ENCODE measurements around the gene MARVELD1. TPM values are rescaled to one million over a fixed set of nuclear protein-coding genes. Genes with fewer than 3 reads are reported as not detected.
A peak's percentile ranks its signal among the peaks of the same experiment; 100 is the strongest.

Gene MARVELD1
- total and polyA plus RNA-seq, 2 of the 4 experiments (the other 2 are of a cell fraction), result 12.0 to 68.1 TPM

DNA sequence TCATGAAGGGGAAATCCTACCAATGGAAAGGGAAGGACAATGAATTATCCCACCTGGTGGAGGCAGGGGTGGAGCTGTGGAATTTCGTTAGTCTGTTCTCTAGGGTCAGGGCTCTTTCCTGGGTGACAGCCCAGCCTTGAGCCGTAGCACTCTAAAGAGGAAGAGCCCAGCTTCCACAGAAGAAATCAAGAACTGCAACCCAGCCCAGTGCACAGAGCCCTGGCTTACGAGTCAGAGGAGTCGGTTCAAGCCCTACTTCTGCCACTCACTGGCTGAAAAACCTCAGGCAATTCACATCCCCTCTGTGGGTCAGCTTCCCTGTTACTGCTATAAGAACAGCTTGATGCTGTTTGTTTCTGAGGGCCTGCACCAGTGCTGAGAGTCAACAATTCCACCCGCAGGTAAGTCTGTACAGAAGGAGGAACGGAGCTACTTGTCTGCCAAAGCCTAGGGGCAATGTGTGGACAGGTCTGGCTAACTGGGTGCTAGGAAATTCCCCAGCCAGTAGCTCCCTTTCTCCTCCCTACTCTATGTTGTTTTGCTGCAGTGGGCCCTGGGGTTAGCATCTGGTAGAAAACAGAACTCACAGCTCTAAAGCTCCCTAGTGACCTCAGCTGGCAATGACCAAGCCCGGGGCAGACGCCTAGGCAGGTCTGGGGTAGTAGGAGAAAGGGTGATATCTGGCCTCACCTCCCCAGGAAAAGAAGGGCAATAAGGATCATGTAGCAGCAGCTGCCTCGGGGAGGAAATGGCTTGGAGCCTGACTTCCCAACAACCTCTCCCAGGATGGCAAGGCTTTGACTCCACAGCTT is 29.8 kb upstream of the MARVELD1 start:
- intact Hi-C loops (cut with micrococcal nuclease) (no loop called here), dilution Hi-C loops (cut with HindIII; ENCODE audit: low sequenced_read_pairs, unreplicated experiment) (no loop called here), in situ Hi-C loops (cut with MboI; ENCODE audit: low sequenced_read_pairs) (no loop called here)

More for the DNA sequence above, 29.8 kb upstream of the MARVELD1 start:
- Histone ChIP-seq H3K4ac (ENCODE audit: low read depth, low read length) (peak overlapping the region; percentile 92), H2BK20ac (ENCODE audit: low read depth, low read length) (peak overlapping the region; percentile 9), H2AK9ac (replicated peaks; ENCODE audit: low read depth, low read length, poor library complexity) (peak overlapping the region; percentile 91), H4K91ac (ENCODE audit: insufficient read depth, low read depth, low read length) (peak overlapping the region; percentile 63), H3K27ac (ENCODE audit: insufficient read depth, low read length) (peak overlapping the region; percentile 73), H4K20me1 (ENCODE audit: insufficient read depth, low read length) (peaks cover 50% of the 10 kb centered on the region), H2BK120ac (ENCODE audit: low read depth, low read length) (peak overlapping the region; percentile 86), H3K56ac (ENCODE audit: extremely low read depth, insufficient read depth, low read length) (peak overlapping the region; percentile 23; the same call in 1 of the 2 replicates), H3K14ac (replicated peaks; ENCODE audit: low read depth, low read length) (peak overlapping the region; percentile 91), H2AK5ac (ENCODE audit: low read depth, low read length) (peak overlapping the region; percentile 88), H3K9ac (ENCODE audit: low read depth, low read length) (peak overlapping the region; percentile 80), H3K4me1 (ENCODE audit: control insufficient read depth, insufficient read depth, low read length) (peaks cover 18% of the 10 kb centered on the region), H4K5ac (ENCODE audit: low read depth, low read length) (peak overlapping the region; percentile 34; the same call in 1 of the 2 replicates), H3K27me3 (ENCODE audit: control insufficient read depth, insufficient read depth, low read length) (no peaks in the 10 kb centered on the region), H3K9me1 (ENCODE audit: insufficient read depth, low read length) (peaks cover 13% of the 10 kb centered on the region), H3K18ac (ENCODE audit: low read depth, low read length) (peak overlapping the region; percentile 57), H3K4me2 (ENCODE audit: low read depth, low read length) (peak overlapping the region; percentile 94), H2AFZ (replicated peaks; ENCODE audit: low read length, poor library complexity) (peak overlapping the region; percentile 75), H3K9me3 (ENCODE audit: control insufficient read depth, insufficient read depth, low read length) (no peaks in the 10 kb centered on the region), H3K4me3 (ENCODE audit: insufficient read depth, low read depth, low read length) (peak overlapping the region; percentile 98), H3K36me3 (ENCODE audit: control insufficient read depth, insufficient read depth, low read length) (peaks cover 18% of the 10 kb centered on the region), H2BK5ac (ENCODE audit: low read depth, low read length, poor library complexity, severe bottlenecking) (peak overlapping the region; percentile 81), H3K23ac (ENCODE audit: low read depth, low read length) (peak overlapping the region; percentile 91), H4K8ac (ENCODE audit: low read depth in 2 of 2, low read length in 2 of 2) (peak overlapping the region; percentile 30 to 67; a peak in 3 of 4 replicates), H3K79me1 (ENCODE audit: low read depth in 1 of 2, low read length in 2 of 2) (peaks cover 3 to 69% of the 10 kb centered on the region in 2 experiments), H2BK15ac (ENCODE audit: low read depth, low read length) (peak overlapping the region; percentile 47; the same call in 1 of the 3 replicates)
- BruUV-seq (replicated peaks), result no TSS peak
- CTCF ChIA-PET, result interaction anchor here (0.6 to 1.8 kb wide), 4 partner anchors 18 to 1104 kb away, joined by 3 to 8 read pairs (median 4); no protein-coding TSS in a partner anchor
- no peak for ATAC-seq (ENCODE audit: low read depth)
- POLR2A ChIA-PET (ENCODE audit: unreplicated experiment), result interaction anchor here (0.5 to 0.9 kb wide), 2 partner anchors 18 to 447 kb away, joined by 3 read pairs; no protein-coding TSS in a partner anchor
- peak; percentile 70 for DNase-seq
- 57% methylated on average over 1 of the region's 9 CpGs; no CpG with 5 or more reads in 1 of the 2 experiments for WGBS, 2 experiments (ENCODE audit: extremely low coverage in 2 of 2, insufficient read length in 1 of 2)
- TF ChIP-seq NFE2L2 (IDR thresholded peaks at IDR 0.05; ENCODE audit: low read depth, low read length) (no peak), FOS (IDR thresholded peaks at IDR 0.05; ENCODE audit: low read depth, low read length) (no peak), CHD1 (IDR thresholded peaks at IDR 0.05; ENCODE audit: low read depth, low read length) (no peak), BHLHE40 (IDR thresholded peaks at IDR 0.05; ENCODE audit: low read depth, low read length) (no peak), CEBPB (IDR thresholded peaks at IDR 0.05; ENCODE audit: low read depth, low read length) (no peak), RCOR1 (IDR thresholded peaks at IDR 0.05; ENCODE audit: insufficient replicate concordance, low read length) (no peak), RAD21 (IDR thresholded peaks at IDR 0.05; ENCODE audit: low read length) (no peak), MXI1 (IDR thresholded peaks at IDR 0.05; ENCODE audit: borderline replicate concordance, low read depth, low read length) (no peak), RFX5 (IDR thresholded peaks at IDR 0.05; ENCODE audit: low read depth, low read length) (no peak)
- TF ChIP-seq, protein P1, sequence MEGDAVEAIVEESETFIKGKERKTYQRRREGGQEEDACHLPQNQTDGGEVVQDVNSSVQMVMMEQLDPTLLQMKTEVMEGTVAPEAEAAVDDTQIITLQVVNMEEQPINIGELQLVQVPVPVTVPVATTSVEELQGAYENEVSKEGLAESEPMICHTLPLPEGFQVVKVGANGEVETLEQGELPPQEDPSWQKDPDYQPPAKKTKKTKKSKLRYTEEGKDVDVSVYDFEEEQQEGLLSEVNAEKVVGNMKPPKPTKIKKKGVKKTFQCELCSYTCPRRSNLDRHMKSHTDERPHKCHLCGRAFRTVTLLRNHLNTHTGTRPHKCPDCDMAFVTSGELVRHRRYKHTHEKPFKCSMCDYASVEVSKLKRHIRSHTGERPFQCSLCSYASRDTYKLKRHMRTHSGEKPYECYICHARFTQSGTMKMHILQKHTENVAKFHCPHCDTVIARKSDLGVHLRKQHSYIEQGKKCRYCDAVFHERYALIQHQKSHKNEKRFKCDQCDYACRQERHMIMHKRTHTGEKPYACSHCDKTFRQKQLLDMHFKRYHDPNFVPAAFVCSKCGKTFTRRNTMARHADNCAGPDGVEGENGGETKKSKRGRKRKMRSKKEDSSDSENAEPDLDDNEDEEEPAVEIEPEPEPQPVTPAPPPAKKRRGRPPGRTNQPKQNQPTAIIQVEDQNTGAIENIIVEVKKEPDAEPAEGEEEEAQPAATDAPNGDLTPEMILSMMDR (conservative IDR thresholded peaks at IDR 0.05; ENCODE audit: low read depth, low read length), result no peak
- TF ChIP-seq, protein P2, sequence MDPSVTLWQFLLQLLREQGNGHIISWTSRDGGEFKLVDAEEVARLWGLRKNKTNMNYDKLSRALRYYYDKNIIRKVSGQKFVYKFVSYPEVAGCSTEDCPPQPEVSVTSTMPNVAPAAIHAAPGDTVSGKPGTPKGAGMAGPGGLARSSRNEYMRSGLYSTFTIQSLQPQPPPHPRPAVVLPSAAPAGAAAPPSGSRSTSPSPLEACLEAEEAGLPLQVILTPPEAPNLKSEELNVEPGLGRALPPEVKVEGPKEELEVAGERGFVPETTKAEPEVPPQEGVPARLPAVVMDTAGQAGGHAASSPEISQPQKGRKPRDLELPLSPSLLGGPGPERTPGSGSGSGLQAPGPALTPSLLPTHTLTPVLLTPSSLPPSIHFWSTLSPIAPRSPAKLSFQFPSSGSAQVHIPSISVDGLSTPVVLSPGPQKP (IDR thresholded peaks at IDR 0.05; ENCODE audit: borderline replicate concordance, low read depth, low read length), result no peak
- TF ChIP-seq, protein P3, sequence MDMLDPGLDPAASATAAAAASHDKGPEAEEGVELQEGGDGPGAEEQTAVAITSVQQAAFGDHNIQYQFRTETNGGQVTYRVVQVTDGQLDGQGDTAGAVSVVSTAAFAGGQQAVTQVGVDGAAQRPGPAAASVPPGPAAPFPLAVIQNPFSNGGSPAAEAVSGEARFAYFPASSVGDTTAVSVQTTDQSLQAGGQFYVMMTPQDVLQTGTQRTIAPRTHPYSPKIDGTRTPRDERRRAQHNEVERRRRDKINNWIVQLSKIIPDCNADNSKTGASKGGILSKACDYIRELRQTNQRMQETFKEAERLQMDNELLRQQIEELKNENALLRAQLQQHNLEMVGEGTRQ (IDR thresholded peaks at IDR 0.05; ENCODE audit: low read depth, low read length), result no peak

Measured in IMR-90 (cell line).